GM12891 (cell line): ENCODE results near the gene GPR32.
"Not testable (repeated sequence)": the region's sequence is repeated elsewhere in the genome, so short reads cannot be mapped to it uniquely, and the experiment has no call there.

ENCODE experiments used
- DNase-seq: peaks from one replicate; pipeline ENCODE4 v3.0.0; 2011; ENCODE audit warnings: low spot score; ENCODE audit not compliant: insufficient read length
- FAIRE-seq: peaks from 2 replicates; lab custom pipeline; 2011; peaks lifted over from hg19 to GRCh38; lab: Jason Lieb, UNC
- PAX5 ChIP-seq: IDR thresholded peaks from 2 replicates; pipeline ENCODE4 v1.6.1; 2011; ENCODE audit warnings: low read length, moderate library complexity, mild to moderate bottlenecking; ENCODE audit not compliant: insufficient read depth, severe bottlenecking
- POLR2A ChIP-seq: IDR thresholded peaks from 2 replicates; pipeline ENCODE4 v1.6.1; 2011; ENCODE audit warnings: low read depth, low read length, control low read depth
- POLR2AphosphoS5 ChIP-seq: IDR thresholded peaks from 2 replicates; pipeline ENCODE4 v1.6.1; 2011; ENCODE audit warnings: low read depth, low read length, control low read depth
- POU2F2 ChIP-seq: IDR thresholded peaks from 2 replicates; pipeline ENCODE4 v1.6.1; 2011; ENCODE audit warnings: low read depth, mild to moderate bottlenecking, control low read depth, low read length, moderate library complexity
- SPI1 ChIP-seq: IDR thresholded peaks from 2 replicates; pipeline ENCODE4 v1.6.1; 2011; ENCODE audit warnings: low read depth, low read length, control low read depth
- TAF1 ChIP-seq: IDR thresholded peaks from 2 replicates; pipeline ENCODE4 v1.6.1; 2011; ENCODE audit warnings: low read depth, low read length, control low read depth

GPR32 gene

GRCh38 chr19:50770888-50771287 is 624 bp downstream of the GPR32 start:
- TF ChIP-seq PAX5 = no peak
- no peak for TF ChIP-seq TAF1
- TF ChIP-seq POU2F2 = no peak
- TF ChIP-seq POLR2A = no peak
- TF ChIP-seq POLR2AphosphoS5 = no peak
- no peak for TF ChIP-seq SPI1
- FAIRE-seq (no peak), DNase-seq (no peak)

DNA sequence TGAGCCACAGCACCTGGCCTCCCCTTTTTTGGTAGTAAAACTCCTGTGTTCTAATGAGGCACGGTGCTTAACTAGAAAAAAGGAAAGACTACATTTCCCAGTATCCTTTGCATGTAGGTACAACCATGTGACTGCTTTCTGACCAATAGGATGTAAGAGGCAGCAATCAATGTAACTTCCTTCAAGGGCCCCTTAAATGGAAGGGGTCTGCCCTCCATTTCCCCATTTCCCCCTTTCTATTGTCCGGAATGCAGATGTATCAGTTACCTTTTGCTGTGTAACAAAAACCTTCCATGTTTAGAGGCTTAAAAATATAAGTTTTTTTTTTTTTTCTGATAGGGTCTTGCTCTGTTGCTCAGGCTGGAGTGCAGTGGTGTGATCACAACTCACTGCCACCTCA is 2.2 kb downstream of the GPR32 start:
- no peak for DNase-seq
- no peak for FAIRE-seq
- TF ChIP-seq POU2F2 (no peak), POLR2A (no peak), POLR2AphosphoS5 (no peak), PAX5 (no peak), TAF1 (no peak), SPI1 (no peak)

DNA sequence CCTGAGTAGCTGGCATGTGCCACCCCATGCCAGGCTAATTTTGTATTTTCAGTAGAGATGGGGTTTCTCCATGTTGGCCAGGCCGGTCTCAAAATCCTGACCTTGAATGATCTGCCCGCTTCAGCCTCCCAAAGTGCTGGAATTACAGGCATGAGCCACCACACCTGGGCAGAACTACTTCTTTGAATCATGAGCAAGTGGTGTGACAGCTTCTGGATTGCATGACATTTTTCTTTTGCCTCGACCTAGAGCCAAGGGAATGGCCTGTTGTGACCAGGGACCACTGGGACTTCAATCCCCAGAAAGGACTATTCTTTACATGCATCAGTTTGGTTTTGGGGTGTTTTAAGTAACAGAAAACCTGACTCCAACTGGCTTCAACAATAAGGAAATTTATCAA is 2.6 kb downstream of the GPR32 start:
- not testable (repeated sequence) for DNase-seq, FAIRE-seq

- DNase-seq, FAIRE-seq: not testable (repeated sequence)
Measured at GRCh38 chr19:50773454-50773853, 3.2 kb downstream of the GPR32 start.

DNA sequence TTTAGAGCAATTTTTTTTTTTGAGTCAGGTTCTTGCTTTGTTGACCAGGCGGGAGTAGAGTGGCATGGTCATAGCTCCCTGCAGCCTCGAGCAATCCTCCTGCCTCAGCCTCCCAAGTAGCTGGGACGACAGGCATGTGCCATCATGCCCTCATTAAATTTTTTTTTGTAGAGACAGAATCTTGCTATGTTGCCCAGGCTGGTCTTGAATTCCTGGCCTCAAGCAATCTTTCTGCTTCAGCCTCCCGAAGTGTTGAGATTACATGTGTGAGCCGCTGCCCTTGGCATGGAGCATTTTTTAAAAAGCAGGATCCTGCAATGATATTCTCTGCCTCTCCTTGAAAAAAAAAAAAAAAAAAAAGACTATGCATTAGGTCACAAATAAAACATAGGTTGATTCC is 5.9 kb downstream of the GPR32 start:
- FAIRE-seq = no peak
- TF ChIP-seq TAF1 = no peak
- no peak for TF ChIP-seq POLR2AphosphoS5
- TF ChIP-seq POU2F2 = no peak
- no peak for TF ChIP-seq PAX5
- TF ChIP-seq POLR2A = no peak
- no peak for TF ChIP-seq SPI1
- DNase-seq = no peak

DNA sequence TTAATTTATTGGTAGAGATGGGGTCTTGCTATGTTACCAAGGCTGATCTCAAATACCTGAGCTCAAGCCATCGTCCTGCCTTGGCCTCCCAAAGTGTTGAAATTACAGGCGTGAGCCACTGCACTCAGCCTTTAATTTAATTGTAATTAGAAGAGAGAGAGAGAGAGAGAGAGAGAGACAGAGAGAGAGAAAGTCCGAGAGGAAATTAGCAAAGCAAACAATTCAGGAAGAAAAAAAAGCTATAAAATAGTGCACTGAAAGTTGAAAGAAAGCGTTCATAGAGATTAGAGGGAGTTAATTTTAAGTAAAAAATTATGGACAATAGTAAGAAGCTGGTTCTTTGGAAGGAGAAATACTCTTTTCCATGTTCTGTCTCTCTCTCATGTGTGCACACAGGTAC is 7.0 kb downstream of the GPR32 start:
- no peak for DNase-seq
- no peak for FAIRE-seq
- TF ChIP-seq POLR2AphosphoS5 (no peak), PAX5 (no peak), SPI1 (no peak), POU2F2 (no peak), TAF1 (no peak), POLR2A (no peak)

GRCh38 chr19:50777830-50778303 is 7.6 kb downstream of the GPR32 start:
- TF ChIP-seq POLR2AphosphoS5 (no peak), SPI1 (no peak), PAX5 (no peak), POU2F2 (no peak), TAF1 (no peak), POLR2A (no peak)
- no peak for FAIRE-seq
- no peak for DNase-seq

DNA sequence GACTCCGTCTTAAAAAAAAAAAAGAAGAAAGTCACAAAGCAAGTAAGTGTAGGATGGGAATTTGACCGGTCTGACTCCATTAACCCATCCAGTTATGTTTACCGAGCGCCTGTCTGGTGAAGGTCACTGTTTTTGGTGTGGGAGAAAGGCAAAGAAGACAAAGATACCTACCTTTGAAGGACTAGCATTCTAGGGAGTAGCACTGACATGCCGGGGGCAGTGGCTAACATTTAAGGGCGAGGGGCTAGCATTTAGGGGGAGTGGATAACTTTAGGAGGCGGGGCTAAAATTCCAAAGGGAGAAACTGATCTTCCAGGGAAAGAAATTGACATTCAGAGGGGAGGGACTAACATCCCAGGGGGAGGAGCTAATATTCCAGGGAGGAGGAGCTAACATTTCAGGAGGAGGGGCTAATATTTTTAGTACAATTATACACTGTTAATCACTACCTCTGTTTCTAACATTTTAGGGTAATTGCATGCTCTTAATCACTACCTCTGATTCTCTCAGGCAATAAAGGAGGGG is 8.7 kb downstream of the GPR32 start:
- FAIRE-seq (no peak), DNase-seq (no peak)
- TF ChIP-seq POLR2A (no peak), POU2F2 (no peak), POLR2AphosphoS5 (no peak), SPI1 (no peak), PAX5 (no peak), TAF1 (no peak)

GRCh38 chr19:50779504-50780457 is 9.5 kb downstream of the GPR32 start:
- FAIRE-seq (no peak), DNase-seq (no peak)
- TF ChIP-seq POLR2A = no peak
- TF ChIP-seq POU2F2 = no peak
- no peak for TF ChIP-seq PAX5
- TF ChIP-seq TAF1 = no peak
- no peak for TF ChIP-seq POLR2AphosphoS5
- no peak for TF ChIP-seq SPI1

DNA sequence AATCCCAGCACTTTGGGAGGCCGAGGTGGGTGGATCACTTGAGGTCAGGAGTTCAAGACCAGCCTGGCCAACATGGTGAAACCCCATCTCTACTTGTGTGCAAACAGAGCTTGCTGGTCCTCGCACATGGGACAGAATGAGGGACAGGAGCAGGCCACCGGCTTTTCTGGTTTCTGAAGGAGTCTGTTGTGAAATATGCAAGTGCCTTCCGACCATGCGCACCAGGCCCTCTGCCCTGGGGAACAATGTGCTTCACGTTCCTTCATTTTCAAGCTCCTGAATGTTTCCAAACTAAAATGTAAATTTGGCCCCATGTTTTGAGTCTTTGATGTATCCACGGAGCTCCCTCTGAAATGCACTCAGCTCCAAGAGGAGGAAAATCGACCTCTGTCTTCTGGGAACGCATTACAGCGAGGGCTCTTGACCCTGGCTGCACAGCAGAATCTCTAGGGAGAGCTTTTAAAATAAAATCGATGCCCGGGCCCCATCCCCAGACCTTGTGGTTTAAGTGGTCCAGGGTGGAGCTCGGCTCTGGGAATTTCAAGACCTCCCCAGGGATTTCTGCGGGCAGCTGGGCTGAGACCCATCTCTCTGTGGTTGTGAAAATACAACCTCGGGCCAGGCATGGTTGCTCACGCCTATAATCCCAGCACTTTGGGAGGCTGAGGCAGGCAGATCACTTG is 10.6 kb downstream of the GPR32 start:
- no peak for FAIRE-seq
- no peak for DNase-seq
- TF ChIP-seq TAF1 (no peak), SPI1 (no peak), POLR2AphosphoS5 (no peak), POLR2A (no peak), POU2F2 (no peak), PAX5 (no peak)

GRCh38 chr19:50783848-50784152 is 13.5 kb downstream of the GPR32 start:
- DNase-seq, FAIRE-seq: not testable (repeated sequence)
